GM12878 (cell line): Measurements from ENCODE around the gene DIP2A. TPM values are rescaled to one million over a fixed set of nuclear protein-coding genes. Genes with fewer than 3 reads are reported as not detected.

Experiments used
- ATAC-seq: fragments of 200-7000 bp; cut with Tn5 transposase; 3 replicates; pipeline ENCODE4 v1.9.1; 2020; ENCODE audit warnings: mild to moderate bottlenecking, moderate library complexity
- BruUV-seq: library from RNA; stranded (reverse); fragments of 400-500 nt; replicated peaks from 2 replicates; lab custom pipeline; 2021; lab: Mats Ljungman, UMichigan
- CTCF ChIA-PET: fragments of 300-600 bp; sonication (Branson Sonifier 250); formaldehyde crosslinking; extraction: SDS; loops from one replicate; lab custom pipeline; 2021; ENCODE audit warnings: inconsistent platforms; lab: Yijun Ruan, JAX
- POLR2A ChIA-PET: fragments of 350-600 bp; formaldehyde crosslinking; extraction: SDS; loops from one replicate; lab custom pipeline; 2021; ENCODE audit warnings: inconsistent platforms; lab: Charles Lee
- RAD21 ChIA-PET: fragments of 300-600 bp; sonication (Branson Sonifier 250); formaldehyde crosslinking; loops from one replicate; lab custom pipeline; 2023; ENCODE audit warnings: antibody characterized with exemption; ENCODE audit not compliant: unreplicated experiment; lab: Charles Lee
- SMC1A ChIA-PET: fragments of 300-600 bp; sonication (Branson Sonifier 250); formaldehyde crosslinking; loops from one replicate; lab custom pipeline; 2023; ENCODE audit not compliant: unreplicated experiment, uncharacterized antibody; lab: Charles Lee
- DNase-seq: peaks from one replicate; pipeline ENCODE4 v3.0.0-alpha.2; 2011; ENCODE audit warnings: low read depth, low spot score
- FAIRE-seq: peaks from 3 replicates; lab custom pipeline; 2011; peaks lifted over from hg19 to GRCh38; lab: Jason Lieb, UNC
- H2AFZ ChIP-seq: 2 replicates; pipeline ENCODE4 v1.6.0; 2011; ENCODE audit warnings: low read depth, low read length, control low read depth; ENCODE audit not compliant: control insufficient read depth
- H3K27ac ChIP-seq: 2 replicates; pipeline ENCODE4 v1.5.1; 2011; ENCODE audit warnings: control low read depth; ENCODE audit not compliant: control insufficient read depth, insufficient read depth
- H3K27me3 ChIP-seq, 2 experiments: replicated peaks in 1 of 2; 2 replicates each; pipeline versions ENCODE4 v1.6.0 to v1.6.1; 2011; ENCODE audit warnings: low read length in 1 of 2; ENCODE audit not compliant: control insufficient read depth in 2 of 2, insufficient read depth in 2 of 2
- H3K36me3 ChIP-seq, 2 experiments: 2 replicates each; pipeline ENCODE4 v1.5.1; 2011; ENCODE audit warnings: low read length in 1 of 2; ENCODE audit not compliant: control insufficient read depth in 2 of 2, insufficient read depth in 2 of 2
- H3K4me1 ChIP-seq: 2 replicates; pipeline ENCODE4 v1.6.1; 2011; ENCODE audit warnings: mild to moderate bottlenecking, low read length, moderate library complexity, mixed read lengths; ENCODE audit not compliant: control insufficient read depth, insufficient read depth
- H3K4me2 ChIP-seq: 2 replicates; pipeline ENCODE4 v1.6.0; 2011; ENCODE audit warnings: control low read depth; ENCODE audit not compliant: control insufficient read depth, insufficient read depth
- H3K4me3 ChIP-seq: fragments of 200-600 bp; sonication (generic); 2 replicates; pipeline ENCODE4 v1.5.1; 2016
- H3K79me2 ChIP-seq: 2 replicates; pipeline ENCODE4 v1.6.0; 2011; ENCODE audit warnings: low read length; ENCODE audit not compliant: control insufficient read depth, insufficient read depth
- H3K9ac ChIP-seq: 2 replicates; pipeline ENCODE4 v1.8.0; 2011; ENCODE audit warnings: low read length, control low read depth, mixed read lengths; ENCODE audit not compliant: control insufficient read depth, insufficient read depth
- H3K9me3 ChIP-seq: replicated peaks from 3 replicates; pipeline ENCODE4 v1.5.1; 2011; ENCODE audit warnings: mild to moderate bottlenecking, low read length; ENCODE audit not compliant: control insufficient read depth, insufficient read depth
- H4K20me1 ChIP-seq: 2 replicates; pipeline ENCODE4 v1.6.0; 2011; ENCODE audit not compliant: control insufficient read depth, insufficient read depth
- BRCA1 ChIP-seq: IDR thresholded peaks from 2 replicates; pipeline ENCODE4 v1.6.1; 2011; ENCODE audit warnings: low read depth, low read length, improper control_type of control experiment
- CREM ChIP-seq: IDR thresholded peaks from 2 replicates; pipeline ENCODE4 v1.6.1; 2014; ENCODE audit warnings: antibody characterized with exemption, low read depth
- JUNB ChIP-seq: IDR thresholded peaks from 2 replicates; pipeline ENCODE4 v1.6.1; 2016; ENCODE audit warnings: antibody characterized with exemption, mild to moderate bottlenecking
- PML ChIP-seq: IDR thresholded peaks from 2 replicates; pipeline ENCODE4 v1.6.1; 2012; ENCODE audit warnings: low read length, inconsistent platforms
- RUNX3 ChIP-seq: IDR thresholded peaks from 2 replicates; pipeline ENCODE4 v1.6.1; 2012; ENCODE audit warnings: low read length, inconsistent platforms
- SUZ12 ChIP-seq: fragments of 200-600 bp; sonication (generic); IDR thresholded peaks from one replicate; pipeline ENCODE4 v1.6.1; 2018; ENCODE audit warnings: antibody characterized with exemption, mild to moderate bottlenecking; ENCODE audit not compliant: unreplicated experiment
- WGBS: methylation state at CpG from one replicate; pipeline ENCODE4 v1.1.6; 2016; ENCODE audit warnings: low lambda C conversion rate; ENCODE audit not compliant: insufficient replicate concordance, insufficient coverage; ENCODE audit errors: missing lambda C conversion rate; 5-methylcytosine and 5-hydroxymethylcytosine counted together
- in situ Hi-C: fragments of 300-500 bp; cut with MboI; formaldehyde crosslinking; loops from 9 replicates; pipeline ENCODE4 v1.14.3; 2018; ENCODE audit warnings: mixed read lengths
- intact Hi-C: fragments of 100-400 bp; cut with micrococcal nuclease; formaldehyde crosslinking; loops from one replicate; pipeline ENCODE4 v1.14.2; 2022; ENCODE audit not compliant: unreplicated experiment
- polyA plus RNA-seq, 11 experiments: library from polyadenylated mRNA; depleted of rRNA in 4 of 11; unstranded in 6 of 11; stranded (reverse) in 5 of 11; fragments of >200 nt; fragmentation: Nextera tagmentation in 4 of 11; fragmentation: Illumina TruSeq in 1 of 11; extraction: Ambion mirVana in 4 of 11; extraction: Trizol in 1 of 11; gene quantifications; 1 replicate in 1 of 11; 2 replicates in 10 of 11; pipeline versions ENCODE4 v1.2.1 to v1.2.3, GENCODE V29; 2011 to 2016; ENCODE audit warnings: inconsistent platforms in 2 of 11, missing spikeins in 2 of 11, low read depth in 1 of 11
- total RNA-seq, 4 experiments: library from RNA; depleted of rRNA in 3 of 4; stranded (reverse); fragments of >200 nt in 3 of 4; fragmentation: Illumina TruSeq in 1 of 4; extraction: Trizol in 1 of 4; gene quantifications; 2 replicates each; pipeline versions ENCODE4 v1.2.1 to v1.2.3, GENCODE V29; 2013 to 2021
- TF ChIP-seq, protein P1 (sequence below): fragments of 450-650 bp; IDR thresholded peaks from 2 replicates; pipeline ENCODE4 v1.6.1; 2017; ENCODE audit warnings: borderline replicate concordance
- TF ChIP-seq, protein P2 (sequence below): IDR thresholded peaks from 2 replicates; pipeline ENCODE4 v1.6.1; 2011; ENCODE audit warnings: borderline replicate concordance, low read depth, mild to moderate bottlenecking, moderate library complexity, low read length; ENCODE audit not compliant: insufficient read depth, poor library complexity, severe bottlenecking
- TF ChIP-seq, protein P3 (sequence below): fragments of 450-650 bp; IDR thresholded peaks from 2 replicates; pipeline ENCODE4 v1.6.1; 2016; ENCODE audit warnings: mild to moderate bottlenecking, moderate library complexity, borderline replicate concordance
- TF ChIP-seq, protein P4 (sequence below): fragments of 450-650 bp; IDR thresholded peaks from 2 replicates; pipeline ENCODE4 v1.6.1; 2017; ENCODE audit warnings: mild to moderate bottlenecking, low read depth, inconsistent platforms; ENCODE audit not compliant: poor library complexity, severe bottlenecking

DIP2A gene
- total and polyA plus RNA-seq, 10 of the 15 experiments (the other 5 are each of a cell fraction or from before 2014, with no cell fraction given) = 1.7 to 25.5 (median 12.2) TPM

DNA sequence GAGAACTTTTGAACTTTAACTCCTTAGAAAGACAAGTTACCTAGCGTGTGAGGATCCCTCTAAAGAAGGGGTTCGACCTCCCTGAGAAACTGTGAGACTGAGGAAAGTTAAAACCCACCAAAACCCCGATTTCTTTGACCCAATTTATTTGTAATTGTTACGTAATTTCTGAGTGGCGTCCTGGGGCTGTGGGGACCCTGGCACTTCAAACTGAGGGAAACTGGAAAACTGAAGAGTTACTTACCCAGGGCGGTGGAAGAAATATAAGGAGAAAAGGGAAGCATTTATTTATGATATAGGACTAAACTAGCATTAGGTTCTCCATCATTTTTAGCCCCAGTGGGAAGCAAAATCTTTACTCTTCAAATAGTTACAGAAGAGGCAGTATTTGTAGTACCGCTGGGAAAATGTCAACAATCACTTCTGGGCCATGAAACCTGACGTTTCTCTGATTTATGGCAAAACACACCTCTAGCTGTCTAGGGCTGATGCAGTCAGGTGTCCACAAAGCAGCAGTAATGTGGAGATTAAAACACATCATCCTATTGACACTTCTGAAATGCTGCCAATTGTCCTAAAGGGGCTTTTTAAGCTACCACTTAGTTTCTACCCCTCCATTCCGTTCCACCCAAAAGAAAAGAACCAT is 145.8 kb downstream of the DIP2A start:
- in situ Hi-C loops = no loop called here
- Histone ChIP-seq H3K79me2 (no peaks in the 10 kb centered on the region), H3K27ac (no peak overlapping the region)
- FAIRE-seq = no peak
- WGBS = 50% methylated on average over 9 of the region's 9 CpGs
- intact Hi-C loops = no loop called here
- no TSS peak for BruUV-seq
- CTCF ChIA-PET = no interaction called here
- TF ChIP-seq BRCA1 = no peak
- no peak for TF ChIP-seq JUNB
- no peak for TF ChIP-seq CREM
- TF ChIP-seq, protein P1, sequence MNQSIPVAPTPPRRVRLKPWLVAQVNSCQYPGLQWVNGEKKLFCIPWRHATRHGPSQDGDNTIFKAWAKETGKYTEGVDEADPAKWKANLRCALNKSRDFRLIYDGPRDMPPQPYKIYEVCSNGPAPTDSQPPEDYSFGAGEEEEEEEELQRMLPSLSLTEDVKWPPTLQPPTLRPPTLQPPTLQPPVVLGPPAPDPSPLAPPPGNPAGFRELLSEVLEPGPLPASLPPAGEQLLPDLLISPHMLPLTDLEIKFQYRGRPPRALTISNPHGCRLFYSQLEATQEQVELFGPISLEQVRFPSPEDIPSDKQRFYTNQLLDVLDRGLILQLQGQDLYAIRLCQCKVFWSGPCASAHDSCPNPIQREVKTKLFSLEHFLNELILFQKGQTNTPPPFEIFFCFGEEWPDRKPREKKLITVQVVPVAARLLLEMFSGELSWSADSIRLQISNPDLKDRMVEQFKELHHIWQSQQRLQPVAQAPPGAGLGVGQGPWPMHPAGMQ = no peak
- TF ChIP-seq, protein P2, sequence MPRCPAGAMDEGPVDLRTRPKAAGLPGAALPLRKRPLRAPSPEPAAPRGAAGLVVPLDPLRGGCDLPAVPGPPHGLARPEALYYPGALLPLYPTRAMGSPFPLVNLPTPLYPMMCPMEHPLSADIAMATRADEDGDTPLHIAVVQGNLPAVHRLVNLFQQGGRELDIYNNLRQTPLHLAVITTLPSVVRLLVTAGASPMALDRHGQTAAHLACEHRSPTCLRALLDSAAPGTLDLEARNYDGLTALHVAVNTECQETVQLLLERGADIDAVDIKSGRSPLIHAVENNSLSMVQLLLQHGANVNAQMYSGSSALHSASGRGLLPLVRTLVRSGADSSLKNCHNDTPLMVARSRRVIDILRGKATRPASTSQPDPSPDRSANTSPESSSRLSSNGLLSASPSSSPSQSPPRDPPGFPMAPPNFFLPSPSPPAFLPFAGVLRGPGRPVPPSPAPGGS = no peak
- TF ChIP-seq SUZ12 = no peak
- TF ChIP-seq, protein P3, sequence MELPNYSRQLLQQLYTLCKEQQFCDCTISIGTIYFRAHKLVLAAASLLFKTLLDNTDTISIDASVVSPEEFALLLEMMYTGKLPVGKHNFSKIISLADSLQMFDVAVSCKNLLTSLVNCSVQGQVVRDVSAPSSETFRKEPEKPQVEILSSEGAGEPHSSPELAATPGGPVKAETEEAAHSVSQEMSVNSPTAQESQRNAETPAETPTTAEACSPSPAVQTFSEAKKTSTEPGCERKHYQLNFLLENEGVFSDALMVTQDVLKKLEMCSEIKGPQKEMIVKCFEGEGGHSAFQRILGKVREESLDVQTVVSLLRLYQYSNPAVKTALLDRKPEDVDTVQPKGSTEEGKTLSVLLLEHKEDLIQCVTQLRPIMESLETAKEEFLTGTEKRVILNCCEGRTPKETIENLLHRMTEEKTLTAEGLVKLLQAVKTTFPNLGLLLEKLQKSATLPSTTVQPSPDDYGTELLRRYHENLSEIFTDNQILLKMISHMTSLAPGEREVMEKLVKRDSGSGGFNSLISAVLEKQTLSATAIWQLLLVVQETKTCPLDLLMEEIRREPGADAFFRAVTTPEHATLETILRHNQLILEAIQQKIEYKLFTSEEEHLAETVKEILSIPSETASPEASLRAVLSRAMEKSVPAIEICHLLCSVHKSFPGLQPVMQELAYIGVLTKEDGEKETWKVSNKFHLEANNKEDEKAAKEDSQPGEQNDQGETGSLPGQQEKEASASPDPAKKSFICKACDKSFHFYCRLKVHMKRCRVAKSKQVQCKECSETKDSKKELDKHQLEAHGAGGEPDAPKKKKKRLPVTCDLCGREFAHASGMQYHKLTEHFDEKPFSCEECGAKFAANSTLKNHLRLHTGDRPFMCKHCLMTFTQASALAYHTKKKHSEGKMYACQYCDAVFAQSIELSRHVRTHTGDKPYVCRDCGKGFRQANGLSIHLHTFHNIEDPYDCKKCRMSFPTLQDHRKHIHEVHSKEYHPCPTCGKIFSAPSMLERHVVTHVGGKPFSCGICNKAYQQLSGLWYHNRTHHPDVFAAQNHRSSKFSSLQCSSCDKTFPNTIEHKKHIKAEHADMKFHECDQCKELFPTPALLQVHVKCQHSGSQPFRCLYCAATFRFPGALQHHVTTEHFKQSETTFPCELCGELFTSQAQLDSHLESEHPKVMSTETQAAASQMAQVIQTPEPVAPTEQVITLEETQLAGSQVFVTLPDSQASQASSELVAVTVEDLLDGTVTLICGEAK = no peak
- TF ChIP-seq, protein P4, sequence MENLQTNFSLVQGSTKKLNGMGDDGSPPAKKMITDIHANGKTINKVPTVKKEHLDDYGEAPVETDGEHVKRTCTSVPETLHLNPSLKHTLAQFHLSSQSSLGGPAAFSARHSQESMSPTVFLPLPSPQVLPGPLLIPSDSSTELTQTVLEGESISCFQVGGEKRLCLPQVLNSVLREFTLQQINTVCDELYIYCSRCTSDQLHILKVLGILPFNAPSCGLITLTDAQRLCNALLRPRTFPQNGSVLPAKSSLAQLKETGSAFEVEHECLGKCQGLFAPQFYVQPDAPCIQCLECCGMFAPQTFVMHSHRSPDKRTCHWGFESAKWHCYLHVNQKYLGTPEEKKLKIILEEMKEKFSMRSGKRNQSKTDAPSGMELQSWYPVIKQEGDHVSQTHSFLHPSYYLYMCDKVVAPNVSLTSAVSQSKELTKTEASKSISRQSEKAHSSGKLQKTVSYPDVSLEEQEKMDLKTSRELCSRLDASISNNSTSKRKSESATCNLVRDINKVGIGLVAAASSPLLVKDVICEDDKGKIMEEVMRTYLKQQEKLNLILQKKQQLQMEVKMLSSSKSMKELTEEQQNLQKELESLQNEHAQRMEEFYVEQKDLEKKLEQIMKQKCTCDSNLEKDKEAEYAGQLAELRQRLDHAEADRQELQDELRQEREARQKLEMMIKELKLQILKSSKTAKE = no peak
- TF ChIP-seq RUNX3 = no peak
- no peak for TF ChIP-seq PML
- TF ChIP-seq, all 136 proteins: peak for 0
- no peak for DNase-seq
- Histone ChIP-seq H4K20me1 (no peaks in the 10 kb centered on the region), H3K9ac (no peak overlapping the region), H3K4me1 (peaks cover 36% of the 10 kb centered on the region), H3K4me3 (no peak overlapping the region), H3K9me3 (no peaks in the 10 kb centered on the region), H2AFZ (no peak overlapping the region), H3K36me3 (no peaks in the 10 kb centered on the region), H3K27me3 (no peaks in the 10 kb centered on the region), H3K4me2 (no peak overlapping the region)
- POLR2A ChIA-PET = no interaction called here
- SMC1A ChIA-PET = interaction anchor here (1.4 kb wide), 1 partner anchor 16 kb away, joined by 3 read pairs; no protein-coding TSS in a partner anchor
- ATAC-seq = no peak
- RAD21 ChIA-PET = no interaction called here
